GM18520 (cell line): ENCODE results near the gene MBNL3.

Experiments
- ATAC-seq: cut with Tn5 transposase; IDR thresholded peaks from one replicate; pipeline ENCODE4 v1.9.1; 2021; ENCODE audit not compliant: unreplicated experiment

Gene MBNL3

GRCh38 chrX:132423323-132423722 is 65.5 kb downstream of the MBNL3 start:
- no peak for ATAC-seq

GRCh38 chrX:132415012-132415411 is 73.8 kb downstream of the MBNL3 start:
- no peak for ATAC-seq

GRCh38 chrX:132414404-132414803 is 74.4 kb downstream of the MBNL3 start:
- no peak for ATAC-seq

DNA sequence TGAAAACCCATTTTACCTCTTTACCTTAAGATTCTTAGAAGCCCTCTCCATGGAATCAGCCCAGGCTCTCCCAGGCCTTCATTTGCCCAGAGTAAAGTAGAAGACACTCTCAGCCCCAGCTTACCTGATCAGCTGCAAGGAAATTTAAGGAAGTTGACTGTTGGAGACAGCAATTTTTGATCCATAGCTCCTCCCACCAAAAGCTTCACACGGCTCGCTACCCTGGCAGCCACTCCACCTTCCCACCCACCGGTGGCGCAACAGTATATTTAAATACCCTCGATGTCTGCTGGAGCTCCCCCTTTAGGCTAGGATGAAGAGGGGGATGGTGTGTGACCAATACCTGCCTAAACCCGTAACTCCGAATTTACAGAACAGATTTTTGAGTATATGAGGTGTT is 75.4 kb downstream of the MBNL3 start:
- ATAC-seq = no peak

DNA sequence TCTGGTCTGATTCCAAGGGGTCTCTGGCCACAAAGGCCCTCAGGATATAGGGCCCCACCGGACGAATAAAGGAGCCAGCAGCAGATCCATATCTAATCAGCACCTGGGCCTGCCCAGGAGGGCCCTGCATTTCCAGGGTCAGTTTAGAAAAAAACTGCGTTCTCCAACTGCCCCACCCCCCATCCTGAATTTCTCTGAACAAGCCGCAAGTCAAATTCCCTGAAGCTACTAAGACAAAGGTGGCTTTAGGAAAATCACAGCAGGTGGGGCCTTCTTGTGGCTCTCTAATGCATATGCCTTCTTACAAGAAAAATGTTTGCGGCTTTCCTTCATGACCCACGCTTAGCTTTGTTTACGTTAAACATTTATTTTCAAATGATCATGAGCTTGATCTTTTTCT is 76.6 kb downstream of the MBNL3 start:
- no peak for ATAC-seq

GRCh38 chrX:132411310-132411977 is 77.4 kb downstream of the MBNL3 start:
- ATAC-seq = no peak

GRCh38 chrX:132409780-132410556 is 78.9 kb downstream of the MBNL3 start:
- ATAC-seq = peak; percentile 55

- no peak for ATAC-seq
Measured at GRCh38 chrX:132407691-132408090, 81.1 kb downstream of the MBNL3 start.

- ATAC-seq = no peak
Measured at GRCh38 chrX:132406106-132406505, 82.7 kb downstream of the MBNL3 start.

DNA sequence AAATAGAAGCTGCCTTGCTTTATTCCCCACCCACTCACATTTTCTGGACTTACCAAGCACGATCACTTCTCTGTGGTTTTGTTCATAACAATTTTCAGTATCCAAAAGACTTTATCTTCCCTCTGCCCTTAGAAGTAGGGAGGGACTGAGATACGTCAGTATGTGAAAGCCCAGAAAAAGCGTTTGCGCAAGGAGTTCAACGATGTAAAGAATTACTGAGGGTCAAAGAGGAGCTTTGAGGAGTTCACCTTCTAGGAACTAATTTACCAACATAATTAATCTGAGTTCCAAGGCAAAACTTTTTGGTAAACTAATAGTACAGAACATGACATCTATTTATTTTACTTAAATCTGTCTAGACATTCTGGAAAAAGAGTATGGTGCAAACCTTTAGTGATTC is 84.6 kb downstream of the MBNL3 start:
- ATAC-seq = no peak

- ATAC-seq = no peak
Measured at GRCh38 chrX:132401935-132402334, 86.9 kb downstream of the MBNL3 start.

DNA sequence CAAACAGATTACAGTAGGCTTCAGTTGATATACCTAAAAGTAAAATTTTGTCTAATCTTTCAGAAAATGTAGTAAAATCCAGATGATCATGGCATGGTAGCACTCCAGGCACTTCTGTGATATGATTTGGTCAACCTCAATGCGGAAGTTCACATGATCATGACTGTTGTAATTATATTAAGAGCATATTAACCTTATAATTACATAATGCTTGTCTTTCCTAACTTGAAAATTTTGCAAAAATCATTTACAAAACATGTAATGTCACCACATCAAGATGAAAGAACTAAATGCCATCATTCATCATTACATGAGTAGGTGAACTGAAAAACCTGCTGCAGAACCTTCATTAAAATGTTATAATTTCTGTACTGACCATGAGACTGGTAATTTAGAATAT is 88.1 kb downstream of the MBNL3 start:
- no peak for ATAC-seq

- ATAC-seq = no peak
Measured at GRCh38 chrX:132395645-132396044, 93.2 kb downstream of the MBNL3 start.

- ATAC-seq = no peak
Measured at GRCh38 chrX:132395026-132395425, 93.8 kb downstream of the MBNL3 start.

- ATAC-seq = no peak
Measured at GRCh38 chrX:132394591-132394990, 94.2 kb downstream of the MBNL3 start.

GRCh38 chrX:132393992-132394391 is 94.8 kb downstream of the MBNL3 start:
- ATAC-seq = no peak

DNA sequence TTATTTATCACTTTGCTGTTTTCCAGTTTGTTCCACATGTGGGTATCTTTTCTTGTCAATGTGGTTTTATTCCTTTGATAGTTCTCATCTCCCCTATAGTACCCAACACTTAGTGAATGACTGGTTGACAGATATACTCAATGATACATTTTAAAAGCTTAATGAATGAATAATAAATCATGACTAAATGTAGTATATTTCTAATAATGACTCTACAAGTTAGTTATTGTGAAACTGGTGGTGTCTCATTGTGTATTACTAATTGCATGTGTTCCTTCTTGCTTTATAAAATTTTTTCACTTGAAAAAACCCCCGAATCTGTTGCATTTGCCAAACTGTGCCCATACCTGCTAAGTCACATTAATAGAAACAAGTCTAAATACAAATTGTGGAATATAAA is 95.4 kb downstream of the MBNL3 start:
- ATAC-seq = no peak

DNA sequence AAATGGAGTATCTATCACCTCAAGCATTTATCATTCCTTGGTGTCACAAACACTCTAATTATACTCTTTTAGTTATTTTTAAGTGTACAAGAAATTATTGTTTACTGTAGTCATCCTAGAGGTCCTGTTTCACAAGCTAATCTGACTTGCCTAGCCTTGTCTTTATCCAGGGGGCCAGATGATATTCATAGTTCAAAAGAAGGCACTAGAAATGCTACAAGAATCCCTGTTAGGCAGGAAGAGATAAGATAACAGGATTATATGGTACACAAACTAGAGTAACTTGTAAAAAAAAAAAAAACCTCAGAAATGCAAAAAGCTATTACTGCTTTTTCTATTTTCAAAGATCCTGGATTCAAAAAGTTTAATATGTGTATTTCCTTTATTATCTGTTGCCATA is 95.8 kb downstream of the MBNL3 start:
- ATAC-seq = no peak

DNA sequence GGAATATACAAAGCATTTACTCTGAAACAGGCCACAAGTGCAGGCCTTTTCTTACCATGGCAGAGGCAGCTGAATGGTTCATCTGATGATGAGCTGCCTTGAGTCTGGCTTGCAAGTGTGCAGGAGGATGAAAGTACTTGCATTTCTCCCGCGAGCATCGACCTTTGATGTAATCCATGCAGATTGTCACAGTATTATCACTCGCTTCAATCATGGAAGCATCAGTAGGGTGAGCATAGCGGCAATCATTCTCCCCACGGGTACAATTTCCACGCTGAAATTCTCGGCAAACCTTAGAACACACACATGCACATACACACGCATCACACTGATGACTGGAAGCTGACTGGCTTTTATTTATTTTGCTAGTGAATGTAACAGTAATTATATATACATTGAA is 98.0 kb downstream of the MBNL3 start:
- no peak for ATAC-seq

DNA sequence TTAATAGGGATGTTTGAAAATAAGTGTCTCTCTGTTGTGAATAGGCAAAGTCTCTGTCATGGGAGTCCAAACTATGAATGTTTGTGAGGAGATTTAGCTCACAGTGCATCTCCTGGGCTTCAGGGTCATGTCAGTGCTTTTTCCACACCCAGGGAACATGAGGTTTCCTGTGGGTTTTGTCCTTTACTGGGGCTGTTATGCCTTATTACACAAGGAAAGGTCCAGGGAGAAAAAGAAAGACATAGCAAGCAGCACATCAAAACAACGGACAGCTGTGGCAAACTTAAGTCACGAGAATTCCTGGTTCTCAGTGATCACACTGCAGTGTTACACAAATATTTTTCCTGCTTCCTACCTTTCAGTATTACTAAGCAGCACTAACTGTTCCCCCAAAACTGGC is 99.4 kb downstream of the MBNL3 start:
- no peak for ATAC-seq

GRCh38 chrX:132388371-132388770 is 100.5 kb downstream of the MBNL3 start:
- no peak for ATAC-seq

DNA sequence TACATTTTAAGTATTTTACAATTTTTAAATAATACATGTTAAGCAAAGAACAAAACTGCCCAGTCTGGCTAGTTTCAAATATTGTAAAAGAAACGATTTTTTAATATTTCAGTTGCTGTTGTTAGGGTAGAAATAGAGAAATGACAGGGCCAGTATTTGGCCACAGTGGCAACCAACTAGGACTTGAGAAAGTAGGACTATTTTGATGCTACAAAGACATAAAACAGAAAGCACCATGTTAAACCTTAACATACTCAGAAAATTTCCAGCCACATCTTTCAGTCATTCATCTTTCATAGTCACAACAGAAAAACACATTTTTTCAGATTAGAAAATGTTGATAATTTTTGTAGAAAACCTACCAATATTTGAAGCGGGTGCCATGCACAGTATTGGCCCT is 104.5 kb downstream of the MBNL3 start:
- ATAC-seq = no peak

DNA sequence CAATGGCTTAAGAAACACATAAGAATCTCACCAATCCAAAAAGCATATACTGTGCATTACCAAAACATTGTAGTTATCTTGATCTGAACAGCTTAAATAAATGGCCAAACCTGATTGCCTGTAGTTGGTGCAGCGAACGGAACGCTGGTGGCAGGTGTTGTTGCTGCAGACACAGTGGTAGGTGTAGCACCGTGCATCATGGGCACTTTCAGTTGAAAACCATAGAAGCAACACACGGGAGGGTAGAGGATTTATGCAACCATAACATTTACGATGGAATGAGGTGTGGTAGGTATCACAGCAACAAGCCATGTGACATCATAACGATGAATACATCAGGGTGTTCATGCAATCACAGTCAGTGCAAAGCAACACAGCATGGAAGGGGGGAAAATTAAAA is 106.8 kb downstream of the MBNL3 start:
- ATAC-seq = no peak
